ENCODE data around the gene TNIK. TPM values are rescaled to one million over a fixed set of nuclear protein-coding genes. Genes with fewer than 3 reads are reported as not detected.

The TNIK gene
- total and polyA plus RNA-seq, 2 experiments from 2014 or later, result 14.6 to 34.3 TPM

DNA sequence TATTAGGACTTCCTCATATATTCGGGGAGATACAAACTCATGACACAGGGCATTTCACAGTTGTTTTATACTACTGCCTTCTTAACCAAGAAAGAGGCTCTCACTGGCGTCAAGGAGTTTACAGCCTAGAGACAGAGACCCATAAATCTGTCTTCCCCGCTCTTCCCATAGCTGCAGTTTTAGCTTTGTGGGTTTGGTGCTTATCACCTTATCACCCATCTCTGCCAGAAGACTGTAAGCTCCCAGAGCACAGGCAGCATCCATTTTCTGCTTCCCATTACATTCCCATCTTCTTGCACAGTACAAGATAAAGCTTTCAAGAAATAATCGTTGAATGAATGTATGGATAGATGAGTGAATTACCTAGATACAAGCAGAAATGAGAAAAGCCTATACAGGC, 144.3 kb downstream of the TNIK start (continued):
- TF ChIP-seq, protein P1, sequence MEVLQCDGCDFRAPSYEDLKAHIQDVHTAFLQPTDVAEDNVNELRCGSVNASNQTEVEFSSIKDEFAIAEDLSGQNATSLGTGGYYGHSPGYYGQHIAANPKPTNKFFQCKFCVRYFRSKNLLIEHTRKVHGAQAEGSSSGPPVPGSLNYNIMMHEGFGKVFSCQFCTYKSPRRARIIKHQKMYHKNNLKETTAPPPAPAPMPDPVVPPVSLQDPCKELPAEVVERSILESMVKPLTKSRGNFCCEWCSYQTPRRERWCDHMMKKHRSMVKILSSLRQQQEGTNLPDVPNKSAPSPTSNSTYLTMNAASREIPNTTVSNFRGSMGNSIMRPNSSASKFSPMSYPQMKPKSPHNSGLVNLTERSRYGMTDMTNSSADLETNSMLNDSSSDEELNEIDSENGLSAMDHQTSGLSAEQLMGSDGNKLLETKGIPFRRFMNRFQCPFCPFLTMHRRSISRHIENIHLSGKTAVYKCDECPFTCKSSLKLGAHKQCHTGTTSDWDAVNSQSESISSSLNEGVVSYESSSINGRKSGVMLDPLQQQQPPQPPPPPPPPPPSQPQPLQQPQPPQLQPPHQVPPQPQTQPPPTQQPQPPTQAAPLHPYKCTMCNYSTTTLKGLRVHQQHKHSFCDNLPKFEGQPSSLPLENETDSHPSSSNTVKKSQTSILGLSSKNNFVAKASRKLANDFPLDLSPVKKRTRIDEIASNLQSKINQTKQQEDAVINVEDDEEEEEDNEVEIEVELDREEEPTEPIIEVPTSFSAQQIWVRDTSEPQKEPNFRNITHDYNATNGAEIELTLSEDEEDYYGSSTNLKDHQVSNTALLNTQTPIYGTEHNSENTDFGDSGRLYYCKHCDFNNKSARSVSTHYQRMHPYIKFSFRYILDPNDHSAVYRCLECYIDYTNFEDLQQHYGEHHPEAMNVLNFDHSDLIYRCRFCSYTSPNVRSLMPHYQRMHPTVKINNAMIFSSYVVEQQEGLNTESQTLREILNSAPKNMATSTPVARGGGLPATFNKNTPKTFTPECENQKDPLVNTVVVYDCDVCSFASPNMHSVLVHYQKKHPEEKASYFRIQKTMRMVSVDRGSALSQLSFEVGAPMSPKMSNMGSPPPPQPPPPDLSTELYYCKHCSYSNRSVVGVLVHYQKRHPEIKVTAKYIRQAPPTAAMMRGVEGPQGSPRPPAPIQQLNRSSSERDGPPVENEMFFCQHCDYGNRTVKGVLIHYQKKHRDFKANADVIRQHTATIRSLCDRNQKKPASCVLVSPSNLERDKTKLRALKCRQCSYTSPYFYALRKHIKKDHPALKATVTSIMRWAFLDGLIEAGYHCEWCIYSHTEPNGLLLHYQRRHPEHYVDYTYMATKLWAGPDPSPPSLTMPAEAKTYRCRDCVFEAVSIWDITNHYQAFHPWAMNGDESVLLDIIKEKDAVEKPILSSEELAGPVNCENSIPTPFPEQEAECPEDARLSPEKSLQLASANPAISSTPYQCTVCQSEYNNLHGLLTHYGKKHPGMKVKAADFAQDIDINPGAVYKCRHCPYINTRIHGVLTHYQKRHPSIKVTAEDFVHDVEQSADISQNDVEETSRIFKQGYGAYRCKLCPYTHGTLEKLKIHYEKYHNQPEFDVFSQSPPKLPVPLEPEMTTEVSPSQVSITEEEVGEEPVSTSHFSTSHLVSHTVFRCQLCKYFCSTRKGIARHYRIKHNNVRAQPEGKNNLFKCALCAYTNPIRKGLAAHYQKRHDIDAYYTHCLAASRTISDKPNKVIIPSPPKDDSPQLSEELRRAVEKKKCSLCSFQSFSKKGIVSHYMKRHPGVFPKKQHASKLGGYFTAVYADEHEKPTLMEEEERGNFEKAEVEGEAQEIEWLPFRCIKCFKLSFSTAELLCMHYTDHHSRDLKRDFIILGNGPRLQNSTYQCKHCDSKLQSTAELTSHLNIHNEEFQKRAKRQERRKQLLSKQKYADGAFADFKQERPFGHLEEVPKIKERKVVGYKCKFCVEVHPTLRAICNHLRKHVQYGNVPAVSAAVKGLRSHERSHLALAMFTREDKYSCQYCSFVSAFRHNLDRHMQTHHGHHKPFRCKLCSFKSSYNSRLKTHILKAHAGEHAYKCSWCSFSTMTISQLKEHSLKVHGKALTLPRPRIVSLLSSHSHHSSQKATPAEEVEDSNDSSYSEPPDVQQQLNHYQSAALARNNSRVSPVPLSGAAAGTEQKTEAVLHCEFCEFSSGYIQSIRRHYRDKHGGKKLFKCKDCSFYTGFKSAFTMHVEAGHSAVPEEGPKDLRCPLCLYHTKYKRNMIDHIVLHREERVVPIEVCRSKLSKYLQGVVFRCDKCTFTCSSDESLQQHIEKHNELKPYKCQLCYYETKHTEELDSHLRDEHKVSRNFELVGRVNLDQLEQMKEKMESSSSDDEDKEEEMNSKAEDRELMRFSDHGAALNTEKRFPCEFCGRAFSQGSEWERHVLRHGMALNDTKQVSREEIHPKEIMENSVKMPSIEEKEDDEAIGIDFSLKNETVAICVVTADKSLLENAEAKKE (CRISPR knock-in tag; IDR thresholded peaks at IDR 0.05), result no peak
- no peak for TF ChIP-seq STAT1 (IDR thresholded peaks at IDR 0.05; ENCODE audit: unreplicated experiment)
- no peak for TF ChIP-seq NANOG (IDR thresholded peaks at IDR 0.05; ENCODE audit: borderline replicate concordance)
- no peak for TF ChIP-seq CREB1 (CRISPR knock-in tag; IDR thresholded peaks at IDR 0.05; ENCODE audit: low read depth)
- no peak for TF ChIP-seq JUNB (IDR thresholded peaks at IDR 0.05; ENCODE audit: unreplicated experiment)
- TF ChIP-seq, protein P2, sequence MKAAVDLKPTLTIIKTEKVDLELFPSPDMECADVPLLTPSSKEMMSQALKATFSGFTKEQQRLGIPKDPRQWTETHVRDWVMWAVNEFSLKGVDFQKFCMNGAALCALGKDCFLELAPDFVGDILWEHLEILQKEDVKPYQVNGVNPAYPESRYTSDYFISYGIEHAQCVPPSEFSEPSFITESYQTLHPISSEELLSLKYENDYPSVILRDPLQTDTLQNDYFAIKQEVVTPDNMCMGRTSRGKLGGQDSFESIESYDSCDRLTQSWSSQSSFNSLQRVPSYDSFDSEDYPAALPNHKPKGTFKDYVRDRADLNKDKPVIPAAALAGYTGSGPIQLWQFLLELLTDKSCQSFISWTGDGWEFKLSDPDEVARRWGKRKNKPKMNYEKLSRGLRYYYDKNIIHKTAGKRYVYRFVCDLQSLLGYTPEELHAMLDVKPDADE (IDR thresholded peaks at IDR 0.05), result no peak
- TF ChIP-seq EZH2 (IDR thresholded peaks at IDR 0.05; ENCODE audit: low read depth, unreplicated experiment), result no peak

DNA sequence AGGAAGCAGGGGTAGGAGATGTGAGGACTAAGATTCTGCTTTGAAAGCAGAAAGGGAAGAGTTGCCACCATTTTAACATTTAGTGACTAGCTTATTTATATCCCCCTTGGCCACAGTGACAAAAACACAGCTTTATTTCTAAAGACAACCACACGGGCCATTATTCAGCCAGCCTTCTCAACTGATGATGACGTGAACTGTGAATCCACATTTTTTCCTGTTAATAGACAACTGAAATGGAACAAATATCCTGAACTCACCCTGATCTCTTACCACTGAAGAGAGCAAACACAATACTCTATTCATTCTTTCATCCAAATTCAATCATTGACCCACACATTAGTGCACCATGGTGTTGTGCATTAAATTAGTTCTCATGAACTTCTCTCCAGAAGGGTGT, 145.1 kb downstream of the TNIK start:
- H3F3A ChIP-seq (replicated peaks; ENCODE audit: low read depth), result no peaks in the 10 kb centered on the region
- no peak overlapping the region for H3K4me3 Mint-ChIP-seq
- no peak overlapping the region for H3K27ac Mint-ChIP-seq
- ATAC-seq (no peak), DNase-seq (ENCODE audit: low spot score) (no peak)
- H2AFZ ChIP-seq, result no peak overlapping the region
- H3K4me1 ChIP-seq (ENCODE audit: insufficient read depth), result peaks cover 11% of the 10 kb centered on the region
- no peaks in the 10 kb centered on the region for H3K9me3 Mint-ChIP-seq
- H3K27ac ChIP-seq (ENCODE audit: low read depth), result no peak overlapping the region
- H3K36me3 ChIP-seq (ENCODE audit: insufficient read depth), result no peaks in the 10 kb centered on the region
- H3K4me1 Mint-ChIP-seq, result peaks cover 33% of the 10 kb centered on the region
- H3K79me2 ChIP-seq (replicated peaks; ENCODE audit: insufficient read depth), result peaks cover 26% of the 10 kb centered on the region
- H3K4me3 ChIP-seq, result no peak overlapping the region
- H3K4me2 ChIP-seq, result no peak overlapping the region
- no peaks in the 10 kb centered on the region for H3K27me3 Mint-ChIP-seq (ENCODE audit: insufficient read depth, low read depth, poor library complexity)
- H3K36me3 Mint-ChIP-seq (ENCODE audit: low read depth), result no peaks in the 10 kb centered on the region
- no peaks in the 10 kb centered on the region for H4K20me1 ChIP-seq (replicated peaks; ENCODE audit: insufficient read depth)
- H3K9me2 ChIP-seq (ENCODE audit: insufficient read depth), result no peaks in the 10 kb centered on the region
- H3K27me3 ChIP-seq (ENCODE audit: insufficient read depth), result no peaks in the 10 kb centered on the region
- TF ChIP-seq JUNB (IDR thresholded peaks at IDR 0.05; ENCODE audit: unreplicated experiment) (no peak), CREB1 (CRISPR knock-in tag; IDR thresholded peaks at IDR 0.05; ENCODE audit: low read depth) (no peak), STAT1 (IDR thresholded peaks at IDR 0.05; ENCODE audit: unreplicated experiment) (no peak), ZNF114 (CRISPR knock-in tag; IDR thresholded peaks at IDR 0.05) (no peak), NANOG (IDR thresholded peaks at IDR 0.05; ENCODE audit: borderline replicate concordance) (no peak), EZH2phosphoT487 (IDR thresholded peaks at IDR 0.05; ENCODE audit: unreplicated experiment) (no peak)
- TF ChIP-seq, protein P3, sequence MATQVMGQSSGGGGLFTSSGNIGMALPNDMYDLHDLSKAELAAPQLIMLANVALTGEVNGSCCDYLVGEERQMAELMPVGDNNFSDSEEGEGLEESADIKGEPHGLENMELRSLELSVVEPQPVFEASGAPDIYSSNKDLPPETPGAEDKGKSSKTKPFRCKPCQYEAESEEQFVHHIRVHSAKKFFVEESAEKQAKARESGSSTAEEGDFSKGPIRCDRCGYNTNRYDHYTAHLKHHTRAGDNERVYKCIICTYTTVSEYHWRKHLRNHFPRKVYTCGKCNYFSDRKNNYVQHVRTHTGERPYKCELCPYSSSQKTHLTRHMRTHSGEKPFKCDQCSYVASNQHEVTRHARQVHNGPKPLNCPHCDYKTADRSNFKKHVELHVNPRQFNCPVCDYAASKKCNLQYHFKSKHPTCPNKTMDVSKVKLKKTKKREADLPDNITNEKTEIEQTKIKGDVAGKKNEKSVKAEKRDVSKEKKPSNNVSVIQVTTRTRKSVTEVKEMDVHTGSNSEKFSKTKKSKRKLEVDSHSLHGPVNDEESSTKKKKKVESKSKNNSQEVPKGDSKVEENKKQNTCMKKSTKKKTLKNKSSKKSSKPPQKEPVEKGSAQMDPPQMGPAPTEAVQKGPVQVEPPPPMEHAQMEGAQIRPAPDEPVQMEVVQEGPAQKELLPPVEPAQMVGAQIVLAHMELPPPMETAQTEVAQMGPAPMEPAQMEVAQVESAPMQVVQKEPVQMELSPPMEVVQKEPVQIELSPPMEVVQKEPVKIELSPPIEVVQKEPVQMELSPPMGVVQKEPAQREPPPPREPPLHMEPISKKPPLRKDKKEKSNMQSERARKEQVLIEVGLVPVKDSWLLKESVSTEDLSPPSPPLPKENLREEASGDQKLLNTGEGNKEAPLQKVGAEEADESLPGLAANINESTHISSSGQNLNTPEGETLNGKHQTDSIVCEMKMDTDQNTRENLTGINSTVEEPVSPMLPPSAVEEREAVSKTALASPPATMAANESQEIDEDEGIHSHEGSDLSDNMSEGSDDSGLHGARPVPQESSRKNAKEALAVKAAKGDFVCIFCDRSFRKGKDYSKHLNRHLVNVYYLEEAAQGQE (IDR thresholded peaks at IDR 0.05; ENCODE audit: unreplicated experiment), result no peak
- TF ChIP-seq, protein P4, sequence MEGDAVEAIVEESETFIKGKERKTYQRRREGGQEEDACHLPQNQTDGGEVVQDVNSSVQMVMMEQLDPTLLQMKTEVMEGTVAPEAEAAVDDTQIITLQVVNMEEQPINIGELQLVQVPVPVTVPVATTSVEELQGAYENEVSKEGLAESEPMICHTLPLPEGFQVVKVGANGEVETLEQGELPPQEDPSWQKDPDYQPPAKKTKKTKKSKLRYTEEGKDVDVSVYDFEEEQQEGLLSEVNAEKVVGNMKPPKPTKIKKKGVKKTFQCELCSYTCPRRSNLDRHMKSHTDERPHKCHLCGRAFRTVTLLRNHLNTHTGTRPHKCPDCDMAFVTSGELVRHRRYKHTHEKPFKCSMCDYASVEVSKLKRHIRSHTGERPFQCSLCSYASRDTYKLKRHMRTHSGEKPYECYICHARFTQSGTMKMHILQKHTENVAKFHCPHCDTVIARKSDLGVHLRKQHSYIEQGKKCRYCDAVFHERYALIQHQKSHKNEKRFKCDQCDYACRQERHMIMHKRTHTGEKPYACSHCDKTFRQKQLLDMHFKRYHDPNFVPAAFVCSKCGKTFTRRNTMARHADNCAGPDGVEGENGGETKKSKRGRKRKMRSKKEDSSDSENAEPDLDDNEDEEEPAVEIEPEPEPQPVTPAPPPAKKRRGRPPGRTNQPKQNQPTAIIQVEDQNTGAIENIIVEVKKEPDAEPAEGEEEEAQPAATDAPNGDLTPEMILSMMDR (conservative IDR thresholded peaks at IDR 0.05; ENCODE audit: low read depth in 2 of 2), result no peak
- TF ChIP-seq, protein P2 (IDR thresholded peaks at IDR 0.05), result no peak
